HG03066 (cell line): ENCODE data around the gene EVI5.
"Not testable (repeated sequence)": the region's sequence is repeated elsewhere in the genome, so short reads cannot be mapped to it uniquely, and the experiment has no call there.

Experiments
- ATAC-seq: cut with Tn5 transposase; IDR thresholded peaks from one replicate; pipeline ENCODE4 v1.9.1; 2021; ENCODE audit warnings: low read depth; ENCODE audit not compliant: unreplicated experiment

Gene EVI5

GRCh38 chr1:92754000-92754718, 30.7 kb downstream of the EVI5 start:
- no peak for ATAC-seq

- ATAC-seq: no peak
Measured at GRCh38 chr1:92752719-92753118, 32.2 kb downstream of the EVI5 start.

GRCh38 chr1:92749024-92749634, 35.8 kb downstream of the EVI5 start:
- ATAC-seq: peak; percentile 66

GRCh38 chr1:92748138-92748537, 36.8 kb downstream of the EVI5 start:
- no peak for ATAC-seq

- ATAC-seq: no peak
Measured at GRCh38 chr1:92747735-92748134, 37.2 kb downstream of the EVI5 start.

GRCh38 chr1:92746255-92746654, 38.7 kb downstream of the EVI5 start:
- not testable (repeated sequence) for ATAC-seq

- ATAC-seq: no peak
Measured at GRCh38 chr1:92743221-92743620, 41.7 kb downstream of the EVI5 start.

- ATAC-seq: no peak
Measured at GRCh38 chr1:92739669-92740524, 45.0 kb downstream of the EVI5 start.

GRCh38 chr1:92736395-92736794, 48.5 kb downstream of the EVI5 start:
- ATAC-seq: no peak

- ATAC-seq: no peak
Measured at GRCh38 chr1:92730476-92730875, 54.4 kb downstream of the EVI5 start.

- no peak for ATAC-seq
Measured at GRCh38 chr1:92728697-92729096, 56.2 kb downstream of the EVI5 start.

GRCh38 chr1:92723713-92724112, 61.2 kb downstream of the EVI5 start:
- ATAC-seq: not testable (repeated sequence)

GRCh38 chr1:92721886-92722285, 63.0 kb downstream of the EVI5 start:
- no peak for ATAC-seq

GRCh38 chr1:92721157-92721556, 63.8 kb downstream of the EVI5 start:
- not testable (repeated sequence) for ATAC-seq

- not testable (repeated sequence) for ATAC-seq
Measured at GRCh38 chr1:92715476-92715951, 69.4 kb downstream of the EVI5 start.

GRCh38 chr1:92713939-92714338, 71.0 kb downstream of the EVI5 start:
- ATAC-seq: no peak

- ATAC-seq: no peak
Measured at GRCh38 chr1:92711473-92712165, 73.3 kb downstream of the EVI5 start.

GRCh38 chr1:92709738-92710137, 75.2 kb downstream of the EVI5 start:
- ATAC-seq: no peak

- no peak for ATAC-seq
Measured at GRCh38 chr1:92708368-92708950, 76.4 kb downstream of the EVI5 start.

GRCh38 chr1:92707709-92708108, 77.2 kb downstream of the EVI5 start:
- ATAC-seq: no peak
